B cell (primary cell): ENCODE data around the gene INAFM2. TPM values are rescaled to one million over a fixed set of nuclear protein-coding genes. Genes with fewer than 3 reads are reported as not detected.

Experiments used
- ATAC-seq: fragments of 200-7000 bp; cut with Tn5 transposase; one replicate; pipeline ENCODE4 v1.10.0; 2021; ENCODE audit warnings: low read depth, mild to moderate bottlenecking, moderate number of reproducible peaks, moderate library complexity
- CTCF ChIA-PET: fragments of 350-600 bp; sonication (Branson Sonifier 250); formaldehyde crosslinking; loops from one replicate; lab custom pipeline; 2021; ENCODE audit warnings: antibody characterized with exemption, inconsistent platforms; lab: Charles Lee
- POLR2A ChIA-PET: fragments of 350-600 bp; sonication (Branson Sonifier 250); formaldehyde crosslinking; loops from one replicate; lab custom pipeline; 2021; ENCODE audit warnings: antibody characterized with exemption; lab: Charles Lee
- DNase-seq: peaks from one replicate; pipeline ENCODE4 v3.0.0; 2013
- H2AFZ ChIP-seq: 2 replicates; pipeline ENCODE4 v1.6.1; 2012; ENCODE audit warnings: mild to moderate bottlenecking, low read depth, low read length; ENCODE audit not compliant: insufficient read depth, poor library complexity, severe bottlenecking
- H3K27ac ChIP-seq, 2 donors: 1 replicate in 1 of 2; 2 replicates in 1 of 2; pipeline ENCODE4 v1.5.1; 2012 to 2013; ENCODE audit warnings: low read length in 2 of 2, mild to moderate bottlenecking in 2 of 2, moderate library complexity in 1 of 2
- H3K27me3 ChIP-seq, 4 experiments: fragments of 200-600 bp in 1 of 4; sonication (generic) in 1 of 4; replicated peaks in 1 of 4; 1 replicate in 2 of 4; 2 replicates in 2 of 4; pipeline versions ENCODE4 v1.6.1 to v1.7.0; 2013 to 2016; ENCODE audit warnings: low read length in 3 of 4, mild to moderate bottlenecking in 2 of 4, mixed read lengths in 1 of 4, moderate library complexity in 1 of 4; ENCODE audit not compliant: insufficient read depth in 4 of 4, control insufficient read depth in 3 of 4; ENCODE audit errors: control extremely low read depth in 1 of 4
- H3K36me3 ChIP-seq, 2 experiments: replicated peaks in 1 of 2; 1 replicate in 1 of 2; 2 replicates in 1 of 2; pipeline versions ENCODE4 v1.6.1 to v1.7.1; 2013; ENCODE audit warnings: low read length in 1 of 2; ENCODE audit not compliant: insufficient read depth in 2 of 2, control insufficient read depth in 1 of 2; ENCODE audit errors: control extremely low read depth in 1 of 2, extremely low read depth in 1 of 2
- H3K4me1 ChIP-seq, 2 donors: fragments of 200-600 bp in 1 of 2; sonication (generic) in 1 of 2; 1 replicate in 1 of 2; 2 replicates in 1 of 2; pipeline versions ENCODE4 v1.5.1 to v1.6.1; 2013 to 2017; ENCODE audit warnings: low read length in 2 of 2; ENCODE audit not compliant: control insufficient read depth in 2 of 2, insufficient read depth in 2 of 2
- H3K4me2 ChIP-seq: replicated peaks from 2 replicates; pipeline ENCODE3; 2012; ENCODE audit warnings: mild to moderate bottlenecking, low read depth, low read length; ENCODE audit not compliant: poor library complexity, severe bottlenecking
- H3K4me3 ChIP-seq, 5 experiments: fragments of 200-600 bp in 1 of 5; sonication (generic) in 1 of 5; 1 replicate in 3 of 5; 2 replicates in 2 of 5; pipeline versions ENCODE4 v1.5.1 to v1.7.0; 2011 to 2016; ENCODE audit warnings: low read length in 4 of 5, mild to moderate bottlenecking in 4 of 5, low read depth in 2 of 5, control low read depth in 1 of 5, moderate library complexity in 1 of 5; ENCODE audit not compliant: insufficient read depth in 1 of 5; ENCODE audit errors: control extremely low read depth in 1 of 5, extremely low read depth in 1 of 5
- H3K79me2 ChIP-seq: fragments of 200-600 bp; sonication (generic); one replicate; pipeline ENCODE4 v1.6.0; 2016; ENCODE audit warnings: low read length; ENCODE audit not compliant: control insufficient read depth, insufficient read depth
- H3K9ac ChIP-seq: fragments of 200-600 bp; sonication (generic); 2 replicates; pipeline ENCODE4 v1.6.1; 2017; ENCODE audit warnings: mild to moderate bottlenecking, low read length, moderate library complexity
- H3K9me3 ChIP-seq, 3 donors: one replicate each; pipeline versions ENCODE4 v1.6.1 to v1.7.1; 2013; ENCODE audit warnings: low read length in 2 of 3; ENCODE audit not compliant: control insufficient read depth in 2 of 3, insufficient read depth in 1 of 3; ENCODE audit errors: control extremely low read depth in 1 of 3
- H4K20me1 ChIP-seq: 2 replicates; pipeline ENCODE4 v1.6.0; 2012; ENCODE audit warnings: mild to moderate bottlenecking, low read length; ENCODE audit not compliant: insufficient read depth, control insufficient read depth, poor library complexity, severe bottlenecking
- H3K27ac Mint-ChIP-seq: one replicate; pipeline ENCODE4 v1.8.0; 2021; ENCODE audit warnings: mixed read lengths
- H3K27me3 Mint-ChIP-seq: one replicate; pipeline ENCODE4 v1.8.0; 2021; ENCODE audit warnings: mixed read lengths
- H3K4me1 Mint-ChIP-seq: one replicate; pipeline ENCODE4 v1.8.0; 2021; ENCODE audit warnings: mixed read lengths
- H3K4me3 Mint-ChIP-seq: one replicate; pipeline ENCODE4 v1.8.0; 2021; ENCODE audit warnings: mixed read lengths
- H3K9me3 Mint-ChIP-seq: one replicate; pipeline ENCODE4 v1.8.0; 2022; ENCODE audit warnings: mixed read lengths; ENCODE audit not compliant: insufficient read depth
- CTCF ChIP-seq: fragments of 200-600 bp; IDR thresholded peaks from one replicate; pipeline ENCODE4 v1.8.0; 2022; ENCODE audit warnings: antibody characterized with exemption, mild to moderate bottlenecking
- EZH2 ChIP-seq: IDR thresholded peaks from 2 replicates; pipeline ENCODE4 v1.6.1; 2012; ENCODE audit warnings: borderline replicate concordance, low read depth, mild to moderate bottlenecking, moderate library complexity, low read length; ENCODE audit not compliant: insufficient read depth, poor library complexity, severe bottlenecking
- WGBS: methylation state at CpG from one replicate; pipeline ENCODE4 v1.1.5; 2013; ENCODE audit warnings: missing lambda C conversion rate; ENCODE audit not compliant: insufficient coverage; 5-methylcytosine and 5-hydroxymethylcytosine counted together
- intact Hi-C: fragments of 100-400 bp; cut with micrococcal nuclease; formaldehyde crosslinking; loops from one replicate; pipeline ENCODE4 v1.10.0; 2022
- polyA plus RNA-seq: library from polyadenylated mRNA; depleted of rRNA; stranded (reverse); fragments of >200 nt; gene quantifications from 2 replicates; pipeline ENCODE4 v1.2.3, GENCODE V29; 2012
- total RNA-seq, 2 donors: library from RNA; stranded (reverse); fragments of 120-200 nt in 1 of 2; gene quantifications; 1 replicate in 1 of 2; 2 replicates in 1 of 2; pipeline versions ENCODE4 v1.2.3 to v1.2.4, GENCODE V29; 2013 to 2022

Gene INAFM2
- total and polyA plus RNA-seq, 2 donors (not counting 1 experiment from before 2014, with no cell fraction given), result 3.0 to 7.0 TPM

- H3K4me1 Mint-ChIP-seq, result peaks cover 31% of the 10 kb centered on the region
- no peak for DNase-seq
- peaks cover 28 to 32% of the 10 kb centered on the region in 2 donors for H3K4me1 ChIP-seq
- ChIA-PET POLR2A (interaction anchor here (0.5 to 2.0 kb wide), 7 partner anchors 9 to 370 kb away, joined by 3 to 14 read pairs (median 4); partner anchors contain the start of gene PLCB2), CTCF (interaction anchor here (0.7 to 8.5 kb wide), 18 partner anchors 12 to 909 kb away, joined by 3 to 221 read pairs (median 4); partner anchors contain the start of genes CCDC9B, CHP1, EIF2AK4 and KNSTRN)
- no peak for ATAC-seq
- H3K9ac ChIP-seq, result peak overlapping the region; percentile 39
- H3K9me3 ChIP-seq, result peaks cover 0 to 2% (median 0%) of the 10 kb centered on the region in 3 donors
- H3K27ac Mint-ChIP-seq, result peak overlapping the region; percentile 32
- H3K36me3 ChIP-seq, result no peaks in the 10 kb centered on the region
- no peaks in the 10 kb centered on the region for H3K27me3 Mint-ChIP-seq
- H3K79me2 ChIP-seq, result no peaks in the 10 kb centered on the region
- peak overlapping the region; percentile 83 for H3K4me3 Mint-ChIP-seq
- H3K27me3 ChIP-seq, result peaks cover 0 to 2% (median 0%) of the 10 kb centered on the region in 4 experiments
- peak overlapping the region in 4 of 5 experiments; percentile 30 to 42 (median 38) for H3K4me3 ChIP-seq
- peak overlapping the region; percentile 92 for H3K4me2 ChIP-seq
- intact Hi-C loops, result loop anchor here (1.0 to 5.0 kb wide), 11 partner anchors 15 to 908 kb away; partner anchors contain the start of genes ANKRD63, BMF, BUB1B and CHP1
- 72% methylated on average over 26 of the region's 26 CpGs for WGBS
- peak overlapping the region in 1 of 2 donors; percentile 10 for H3K27ac ChIP-seq
- TF ChIP-seq EZH2 (no peak), CTCF (no peak)
- no peaks in the 10 kb centered on the region for H3K9me3 Mint-ChIP-seq
- H4K20me1 ChIP-seq, result no peaks in the 10 kb centered on the region
- peak overlapping the region; percentile 63 for H2AFZ ChIP-seq
These were observed 807 bp upstream of the INAFM2 start for GRCh38 chr15:40322531-40323238.
